ENCODE data around the gene BMAL1.

DNA sequence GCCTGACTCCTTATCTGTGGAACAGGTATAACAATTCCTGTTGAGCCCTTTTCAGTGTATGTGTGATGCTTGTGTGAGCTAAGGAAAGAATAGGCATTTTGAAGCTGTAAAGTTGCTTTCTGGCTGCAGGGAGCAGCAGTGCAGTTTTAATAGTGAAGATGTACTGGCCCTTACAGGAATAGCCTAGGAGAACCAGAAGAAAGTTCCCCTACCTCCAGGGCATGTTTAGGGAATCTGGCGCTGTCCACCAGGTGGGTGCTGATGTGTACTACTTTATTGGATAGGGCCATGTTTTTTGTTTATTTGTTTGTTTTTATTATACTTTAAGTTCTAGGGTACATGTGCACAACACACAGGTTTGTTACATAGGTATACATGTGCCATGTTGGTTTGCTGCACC lies 11.5 kb downstream of the BMAL1 start:
- TF ChIP-seq, protein P1, sequence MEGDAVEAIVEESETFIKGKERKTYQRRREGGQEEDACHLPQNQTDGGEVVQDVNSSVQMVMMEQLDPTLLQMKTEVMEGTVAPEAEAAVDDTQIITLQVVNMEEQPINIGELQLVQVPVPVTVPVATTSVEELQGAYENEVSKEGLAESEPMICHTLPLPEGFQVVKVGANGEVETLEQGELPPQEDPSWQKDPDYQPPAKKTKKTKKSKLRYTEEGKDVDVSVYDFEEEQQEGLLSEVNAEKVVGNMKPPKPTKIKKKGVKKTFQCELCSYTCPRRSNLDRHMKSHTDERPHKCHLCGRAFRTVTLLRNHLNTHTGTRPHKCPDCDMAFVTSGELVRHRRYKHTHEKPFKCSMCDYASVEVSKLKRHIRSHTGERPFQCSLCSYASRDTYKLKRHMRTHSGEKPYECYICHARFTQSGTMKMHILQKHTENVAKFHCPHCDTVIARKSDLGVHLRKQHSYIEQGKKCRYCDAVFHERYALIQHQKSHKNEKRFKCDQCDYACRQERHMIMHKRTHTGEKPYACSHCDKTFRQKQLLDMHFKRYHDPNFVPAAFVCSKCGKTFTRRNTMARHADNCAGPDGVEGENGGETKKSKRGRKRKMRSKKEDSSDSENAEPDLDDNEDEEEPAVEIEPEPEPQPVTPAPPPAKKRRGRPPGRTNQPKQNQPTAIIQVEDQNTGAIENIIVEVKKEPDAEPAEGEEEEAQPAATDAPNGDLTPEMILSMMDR (IDR thresholded peaks at IDR 0.05 in 4 of 5, conservative IDR thresholded peaks at IDR 0.05 in 1 of 5) = no peak
- no peak for TF ChIP-seq POLR2A (IDR thresholded peaks at IDR 0.05)

Measured in gastrocnemius medialis (tissue), 4 donors.